Measurements from ENCODE around the gene SIAH3. TPM values are rescaled to one million over a fixed set of nuclear protein-coding genes. Genes with fewer than 3 reads are reported as not detected.
"Not testable (repeated sequence)": the region's sequence is repeated elsewhere in the genome, so short reads cannot be mapped to it uniquely, and the experiment has no call there.

The SIAH3 gene
- total RNA-seq, 1 experiment from 2014 or later, result not detected

DNA sequence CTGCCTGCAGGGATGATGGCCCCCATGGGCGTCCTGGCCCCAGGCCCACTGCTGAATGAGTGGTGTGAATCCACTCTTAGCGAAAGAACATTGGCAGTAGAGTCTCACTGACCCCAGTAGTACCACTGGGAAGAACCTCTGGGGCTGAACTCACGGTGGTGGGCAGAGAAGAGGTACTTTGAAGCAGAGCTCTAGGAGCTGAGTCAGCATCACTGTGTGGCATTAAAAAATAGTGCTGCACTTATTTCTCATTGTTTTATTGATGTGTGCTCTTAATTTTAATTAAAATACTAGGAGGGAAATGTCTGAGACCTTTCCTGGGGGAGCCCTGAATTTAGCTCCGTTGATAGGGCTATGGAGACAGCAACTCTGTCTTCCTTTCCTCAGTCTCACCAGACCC lies 88.1 kb downstream of the SIAH3 start:
- BruUV-seq (replicated peaks), result no TSS peak
- intact Hi-C loops (cut with micrococcal nuclease), result no loop called here
- no peak overlapping the region for H3K4me3 ChIP-seq (replicated peaks in 1 of 2; ENCODE audit: low read depth in 1 of 2, low read length in 2 of 2)

DNA sequence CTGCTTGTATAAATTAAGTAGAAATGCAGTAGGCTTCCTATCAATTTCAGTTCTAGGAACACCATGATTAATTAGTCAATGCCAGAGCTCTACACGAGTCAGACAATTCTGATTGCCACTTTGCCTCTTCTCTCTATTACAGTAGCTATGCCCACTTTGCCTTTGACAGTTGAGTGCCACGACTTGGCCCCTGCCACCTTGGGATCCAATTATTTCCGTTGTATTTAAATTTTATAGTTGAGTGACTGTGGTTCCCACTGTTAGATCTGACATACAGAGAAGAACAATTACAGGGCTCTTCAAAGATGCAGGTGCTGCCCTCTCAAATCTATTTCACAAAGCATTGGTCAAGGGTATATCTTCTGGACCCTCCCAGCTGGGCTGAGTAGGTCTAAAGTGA lies 94.0 kb downstream of the SIAH3 start:
- H3K79me2 ChIP-seq (ENCODE audit: insufficient read depth, low read length); H3K36me3 ChIP-seq (ENCODE audit: control insufficient read depth in 1 of 2, insufficient read depth in 2 of 2, low read length in 2 of 2); H3K27ac ChIP-seq (ENCODE audit: low read depth, low read length); DNase-seq (ENCODE audit: low read depth, low spot score); H3K4me2 ChIP-seq (ENCODE audit: low read length); RAD21 ChIA-PET (ENCODE audit: low non-redundant PET in 1 of 2, low total read pairs in 2 of 2, uncharacterized antibody in 2 of 2, unreplicated experiment in 2 of 2); H3K9me3 ChIP-seq (ENCODE audit: control insufficient read depth in 1 of 2, insufficient read depth in 1 of 2, low read depth in 1 of 2, low read length in 2 of 2); BruUV-seq (replicated peaks); H3K4me3 ChIP-seq (replicated peaks in 1 of 2; ENCODE audit: low read depth in 1 of 2, low read length in 2 of 2); POLR2A ChIA-PET; H2AFZ ChIP-seq (ENCODE audit: low read depth, low read length, poor library complexity, severe bottlenecking); intact Hi-C loops (cut with micrococcal nuclease); H3K4me1 ChIP-seq (ENCODE audit: control insufficient read depth in 1 of 2, insufficient read depth in 2 of 2, low read length in 2 of 2); CTCF ChIA-PET; ATAC-seq; H3K9me2 ChIP-seq (ENCODE audit: insufficient read depth); H3K9ac ChIP-seq (ENCODE audit: low read length); H4K20me1 ChIP-seq (ENCODE audit: insufficient read depth); H3K27me3 ChIP-seq (ENCODE audit: insufficient read depth, low read length): not testable (repeated sequence)

More for the DNA sequence above, 88.1 kb downstream of the SIAH3 start:
- no peaks in the 10 kb centered on the region for H3K4me1 ChIP-seq (ENCODE audit: control insufficient read depth in 1 of 2, insufficient read depth in 2 of 2, low read length in 2 of 2)
- CTCF ChIA-PET, result no interaction called here
- no peak overlapping the region for H2AFZ ChIP-seq (ENCODE audit: low read depth, low read length, poor library complexity, severe bottlenecking)
- H3K27ac ChIP-seq (ENCODE audit: low read depth, low read length), result no peak overlapping the region
- no peaks in the 10 kb centered on the region for H3K79me2 ChIP-seq (ENCODE audit: insufficient read depth, low read length)
- H4K20me1 ChIP-seq (ENCODE audit: insufficient read depth), result no peaks in the 10 kb centered on the region
- RAD21 ChIA-PET (ENCODE audit: low non-redundant PET in 1 of 2, low total read pairs in 2 of 2, uncharacterized antibody in 2 of 2, unreplicated experiment in 2 of 2), result no interaction called here
- TF ChIP-seq RAD21 (IDR thresholded peaks at IDR 0.05; ENCODE audit: low read depth) (no peak), POLR2AphosphoS5 (IDR thresholded peaks at IDR 0.05; ENCODE audit: low read depth, low read length) (no peak), JUND (IDR thresholded peaks at IDR 0.05) (no peak), ZFX (IDR thresholded peaks at IDR 0.05) (no peak), SIN3A (IDR thresholded peaks at IDR 0.05; ENCODE audit: low read depth) (no peak), EGR1 (IDR thresholded peaks at IDR 0.05; ENCODE audit: low read depth) (no peak), SP1 (IDR thresholded peaks at IDR 0.05; ENCODE audit: low read depth) (no peak), EZH2phosphoT487 (IDR thresholded peaks at IDR 0.05; ENCODE audit: borderline replicate concordance) (no peak), ZNF274 (IDR thresholded peaks at IDR 0.05; ENCODE audit: low read depth, low read length) (no peak), ELF1 (IDR thresholded peaks at IDR 0.05; ENCODE audit: borderline replicate concordance, low read depth) (no peak), TCF7L2 (IDR thresholded peaks at IDR 0.05; ENCODE audit: borderline replicate concordance, extremely low read depth, insufficient read depth, insufficient read length) (no peak), CEBPB (IDR thresholded peaks at IDR 0.05; ENCODE audit: low read depth) (no peak), CBX3 (IDR thresholded peaks at IDR 0.05; ENCODE audit: low read depth) (no peak), FOSL1 (IDR thresholded peaks at IDR 0.05; ENCODE audit: low read depth) (no peak), SRF (IDR thresholded peaks at IDR 0.05; ENCODE audit: low read depth) (no peak), ATF3 (IDR thresholded peaks at IDR 0.05) (no peak)
- TF ChIP-seq, protein P1, sequence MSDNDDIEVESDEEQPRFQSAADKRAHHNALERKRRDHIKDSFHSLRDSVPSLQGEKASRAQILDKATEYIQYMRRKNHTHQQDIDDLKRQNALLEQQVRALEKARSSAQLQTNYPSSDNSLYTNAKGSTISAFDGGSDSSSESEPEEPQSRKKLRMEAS (IDR thresholded peaks at IDR 0.05), result no peak
- TF ChIP-seq, protein P2, sequence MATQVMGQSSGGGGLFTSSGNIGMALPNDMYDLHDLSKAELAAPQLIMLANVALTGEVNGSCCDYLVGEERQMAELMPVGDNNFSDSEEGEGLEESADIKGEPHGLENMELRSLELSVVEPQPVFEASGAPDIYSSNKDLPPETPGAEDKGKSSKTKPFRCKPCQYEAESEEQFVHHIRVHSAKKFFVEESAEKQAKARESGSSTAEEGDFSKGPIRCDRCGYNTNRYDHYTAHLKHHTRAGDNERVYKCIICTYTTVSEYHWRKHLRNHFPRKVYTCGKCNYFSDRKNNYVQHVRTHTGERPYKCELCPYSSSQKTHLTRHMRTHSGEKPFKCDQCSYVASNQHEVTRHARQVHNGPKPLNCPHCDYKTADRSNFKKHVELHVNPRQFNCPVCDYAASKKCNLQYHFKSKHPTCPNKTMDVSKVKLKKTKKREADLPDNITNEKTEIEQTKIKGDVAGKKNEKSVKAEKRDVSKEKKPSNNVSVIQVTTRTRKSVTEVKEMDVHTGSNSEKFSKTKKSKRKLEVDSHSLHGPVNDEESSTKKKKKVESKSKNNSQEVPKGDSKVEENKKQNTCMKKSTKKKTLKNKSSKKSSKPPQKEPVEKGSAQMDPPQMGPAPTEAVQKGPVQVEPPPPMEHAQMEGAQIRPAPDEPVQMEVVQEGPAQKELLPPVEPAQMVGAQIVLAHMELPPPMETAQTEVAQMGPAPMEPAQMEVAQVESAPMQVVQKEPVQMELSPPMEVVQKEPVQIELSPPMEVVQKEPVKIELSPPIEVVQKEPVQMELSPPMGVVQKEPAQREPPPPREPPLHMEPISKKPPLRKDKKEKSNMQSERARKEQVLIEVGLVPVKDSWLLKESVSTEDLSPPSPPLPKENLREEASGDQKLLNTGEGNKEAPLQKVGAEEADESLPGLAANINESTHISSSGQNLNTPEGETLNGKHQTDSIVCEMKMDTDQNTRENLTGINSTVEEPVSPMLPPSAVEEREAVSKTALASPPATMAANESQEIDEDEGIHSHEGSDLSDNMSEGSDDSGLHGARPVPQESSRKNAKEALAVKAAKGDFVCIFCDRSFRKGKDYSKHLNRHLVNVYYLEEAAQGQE (IDR thresholded peaks at IDR 0.05; ENCODE audit: low read depth), result no peak
- TF ChIP-seq, protein P3, sequence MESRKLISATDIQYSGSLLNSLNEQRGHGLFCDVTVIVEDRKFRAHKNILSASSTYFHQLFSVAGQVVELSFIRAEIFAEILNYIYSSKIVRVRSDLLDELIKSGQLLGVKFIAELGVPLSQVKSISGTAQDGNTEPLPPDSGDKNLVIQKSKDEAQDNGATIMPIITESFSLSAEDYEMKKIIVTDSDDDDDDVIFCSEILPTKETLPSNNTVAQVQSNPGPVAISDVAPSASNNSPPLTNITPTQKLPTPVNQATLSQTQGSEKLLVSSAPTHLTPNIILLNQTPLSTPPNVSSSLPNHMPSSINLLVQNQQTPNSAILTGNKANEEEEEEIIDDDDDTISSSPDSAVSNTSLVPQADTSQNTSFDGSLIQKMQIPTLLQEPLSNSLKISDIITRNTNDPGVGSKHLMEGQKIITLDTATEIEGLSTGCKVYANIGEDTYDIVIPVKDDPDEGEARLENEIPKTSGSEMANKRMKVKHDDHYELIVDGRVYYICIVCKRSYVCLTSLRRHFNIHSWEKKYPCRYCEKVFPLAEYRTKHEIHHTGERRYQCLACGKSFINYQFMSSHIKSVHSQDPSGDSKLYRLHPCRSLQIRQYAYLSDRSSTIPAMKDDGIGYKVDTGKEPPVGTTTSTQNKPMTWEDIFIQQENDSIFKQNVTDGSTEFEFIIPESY (IDR thresholded peaks at IDR 0.05; ENCODE audit: extremely low read depth, insufficient replicate concordance, low read length), result no peak
- no peak overlapping the region for H3K9ac ChIP-seq (ENCODE audit: low read length)
- no peaks in the 10 kb centered on the region for H3K36me3 ChIP-seq (ENCODE audit: control insufficient read depth in 1 of 2, insufficient read depth in 2 of 2, low read length in 2 of 2)
- H3K9me2 ChIP-seq (ENCODE audit: insufficient read depth), result no peaks in the 10 kb centered on the region
- POLR2A ChIA-PET, result no interaction called here
- ATAC-seq (no peak), DNase-seq (ENCODE audit: low read depth, low spot score) (no peak)
- no peaks in the 10 kb centered on the region for H3K9me3 ChIP-seq (ENCODE audit: control insufficient read depth in 1 of 2, insufficient read depth in 1 of 2, low read depth in 1 of 2, low read length in 2 of 2)
- peaks cover 28% of the 10 kb centered on the region; the same call in 1 of the 2 replicates for H3K27me3 ChIP-seq (ENCODE audit: insufficient read depth, low read length)
- no peak overlapping the region for H3K4me2 ChIP-seq (ENCODE audit: low read length)
